Smooth muscle cell (in vitro differentiated cells): ENCODE data around the gene MYH10. TPM values are rescaled to one million over a fixed set of nuclear protein-coding genes. Genes with fewer than 3 reads are reported as not detected.

ENCODE experiments used
- DNase-seq: peaks from one replicate; lab custom pipeline; 2025; ENCODE audit not compliant: unreplicated experiment; lab: John Stamatoyannopoulos, UW
- H2AFZ ChIP-seq: fragments of 200-600 bp; sonication (generic); 2 replicates; pipeline ENCODE4 v1.6.0; 2016; ENCODE audit warnings: antibody characterized with exemption, low read depth, mild to moderate bottlenecking
- H3F3A ChIP-seq: fragments of 200-600 bp; sonication (generic); 2 replicates; pipeline ENCODE4 v1.6.0; 2017; ENCODE audit warnings: antibody characterized with exemption, low read depth
- H3K27ac ChIP-seq: fragments of 200-600 bp; sonication (generic); 2 replicates; pipeline ENCODE4 v1.5.1; 2016; ENCODE audit warnings: low read depth, mild to moderate bottlenecking
- H3K27me3 ChIP-seq: fragments of 200-600 bp; sonication (generic); 2 replicates; pipeline ENCODE4 v1.6.1; 2016; ENCODE audit warnings: low read depth, mild to moderate bottlenecking
- H3K36me3 ChIP-seq: fragments of 200-600 bp; sonication (generic); 2 replicates; pipeline ENCODE4 v1.5.1; 2016; ENCODE audit warnings: low read depth
- H3K4me1 ChIP-seq: fragments of 200-600 bp; sonication (generic); 2 replicates; pipeline ENCODE4 v1.5.1; 2016; ENCODE audit warnings: low read depth
- H3K4me2 ChIP-seq: fragments of 200-600 bp; sonication (generic); 2 replicates; pipeline ENCODE4 v1.6.0; 2016; ENCODE audit warnings: mild to moderate bottlenecking
- H3K4me3 ChIP-seq: fragments of 200-600 bp; sonication (generic); 2 replicates; pipeline ENCODE4 v1.5.1; 2016; ENCODE audit warnings: mild to moderate bottlenecking
- H3K79me2 ChIP-seq: fragments of 200-600 bp; sonication (generic); 2 replicates; pipeline ENCODE4 v1.6.0; 2016; ENCODE audit warnings: low read depth, mild to moderate bottlenecking
- H3K9ac ChIP-seq: fragments of 200-600 bp; sonication (generic); 2 replicates; pipeline ENCODE4 v1.6.0; 2016; ENCODE audit warnings: low read depth
- H3K9me3 ChIP-seq: fragments of 200-600 bp; sonication (generic); replicated peaks from 2 replicates; pipeline ENCODE4 v1.5.1; 2016; ENCODE audit warnings: low read depth
- H4K20me1 ChIP-seq: fragments of 200-600 bp; sonication (generic); 2 replicates; pipeline ENCODE4 v1.6.0; 2016; ENCODE audit warnings: low read depth
- WGBS: methylation state at CpG from one replicate; pipeline ENCODE4 v1.1.7; 2016; ENCODE audit warnings: low lambda C conversion rate; 5-methylcytosine and 5-hydroxymethylcytosine counted together
- polyA plus RNA-seq: library from polyadenylated mRNA; unstranded; fragments of >200 nt; fragmentation: Nextera tagmentation; extraction: Ambion mirVana; gene quantifications from 2 replicates; pipeline ENCODE4 v1.2.1, GENCODE V29; 2016
- total RNA-seq: library from RNA; depleted of rRNA; stranded (reverse); fragments of >200 nt; gene quantifications from 2 replicates; pipeline ENCODE4 v1.2.3, GENCODE V29; 2014
- TF ChIP-seq, protein P1 (sequence below): fragments of 200-600 bp; sonication (generic); IDR thresholded peaks from 2 replicates; pipeline ENCODE4 v1.5.1; 2017; ENCODE audit warnings: borderline replicate concordance, mild to moderate bottlenecking, antibody characterized with exemption; ENCODE audit not compliant: insufficient read depth, poor library complexity, severe bottlenecking

The MYH10 gene
- total and polyA plus RNA-seq, 2 experiments from 2014 or later: 112 to 146 TPM

DNA sequence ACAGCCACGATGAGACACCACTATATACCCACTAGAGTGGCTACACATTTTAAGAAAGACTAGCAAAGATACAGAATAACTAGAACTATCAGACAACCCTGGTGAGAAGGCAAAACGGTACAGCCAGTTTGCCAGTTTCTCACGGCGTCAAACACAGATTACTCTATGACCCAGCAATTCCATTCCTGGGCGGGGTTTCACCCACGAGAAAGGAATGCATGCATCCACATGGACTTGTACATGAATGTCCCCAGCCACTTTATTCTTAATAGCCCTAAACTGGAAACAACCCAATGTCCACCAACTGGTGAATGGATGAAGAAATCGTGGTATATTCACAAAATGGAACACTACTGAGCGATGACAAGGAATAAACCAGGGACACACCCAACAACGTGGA, 74.5 kb downstream of the MYH10 start:
- peaks cover 9% of the 10 kb centered on the region for H4K20me1 ChIP-seq
- no peak overlapping the region for H3K4me3 ChIP-seq
- DNase-seq: no peak

DNA sequence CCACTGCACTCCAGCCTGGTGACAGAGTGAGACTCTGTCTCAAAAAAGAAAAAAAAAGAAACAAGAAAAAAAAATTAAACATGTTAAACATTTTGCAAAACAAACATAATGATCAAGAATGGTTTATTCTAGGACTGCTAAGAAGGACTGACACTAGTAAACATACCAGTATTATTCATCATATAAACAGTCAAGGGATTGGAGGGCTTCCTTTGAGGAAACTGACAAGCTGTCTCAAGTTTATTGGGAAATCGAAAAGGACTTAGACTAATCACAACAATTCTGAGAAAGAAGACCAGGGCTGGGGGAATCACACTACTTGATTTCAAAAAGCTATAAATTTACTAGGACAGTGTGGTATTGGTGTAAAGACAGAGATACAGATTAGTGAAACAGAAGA, 75.5 kb downstream of the MYH10 start:
- 70% methylated on average over 1 of the region's 1 CpG for WGBS
- Histone ChIP-seq H3K9me3 (no peaks in the 10 kb centered on the region), H4K20me1 (peaks cover 9% of the 10 kb centered on the region), H3F3A (no peaks in the 10 kb centered on the region), H3K9ac (peak overlapping the region; percentile 43), H3K4me1 (no peaks in the 10 kb centered on the region), H3K4me2 (no peak overlapping the region), H3K27me3 (no peaks in the 10 kb centered on the region), H3K4me3 (no peak overlapping the region), H2AFZ (no peak overlapping the region), H3K79me2 (peaks cover 33% of the 10 kb centered on the region), H3K36me3 (peaks cover 12% of the 10 kb centered on the region), H3K27ac (peak overlapping the region; percentile 58)
- TF ChIP-seq, protein P1, sequence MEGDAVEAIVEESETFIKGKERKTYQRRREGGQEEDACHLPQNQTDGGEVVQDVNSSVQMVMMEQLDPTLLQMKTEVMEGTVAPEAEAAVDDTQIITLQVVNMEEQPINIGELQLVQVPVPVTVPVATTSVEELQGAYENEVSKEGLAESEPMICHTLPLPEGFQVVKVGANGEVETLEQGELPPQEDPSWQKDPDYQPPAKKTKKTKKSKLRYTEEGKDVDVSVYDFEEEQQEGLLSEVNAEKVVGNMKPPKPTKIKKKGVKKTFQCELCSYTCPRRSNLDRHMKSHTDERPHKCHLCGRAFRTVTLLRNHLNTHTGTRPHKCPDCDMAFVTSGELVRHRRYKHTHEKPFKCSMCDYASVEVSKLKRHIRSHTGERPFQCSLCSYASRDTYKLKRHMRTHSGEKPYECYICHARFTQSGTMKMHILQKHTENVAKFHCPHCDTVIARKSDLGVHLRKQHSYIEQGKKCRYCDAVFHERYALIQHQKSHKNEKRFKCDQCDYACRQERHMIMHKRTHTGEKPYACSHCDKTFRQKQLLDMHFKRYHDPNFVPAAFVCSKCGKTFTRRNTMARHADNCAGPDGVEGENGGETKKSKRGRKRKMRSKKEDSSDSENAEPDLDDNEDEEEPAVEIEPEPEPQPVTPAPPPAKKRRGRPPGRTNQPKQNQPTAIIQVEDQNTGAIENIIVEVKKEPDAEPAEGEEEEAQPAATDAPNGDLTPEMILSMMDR: no peak
- DNase-seq: no peak

More for the DNA sequence above, 74.5 kb downstream of the MYH10 start:
- Histone ChIP-seq H3K36me3 (peaks cover 12% of the 10 kb centered on the region), H3K4me2 (no peak overlapping the region), H3K27me3 (no peaks in the 10 kb centered on the region), H3K27ac (peak overlapping the region; percentile 58), H3K9ac (no peak overlapping the region), H3K4me1 (no peaks in the 10 kb centered on the region), H3F3A (no peaks in the 10 kb centered on the region), H3K79me2 (peaks cover 33% of the 10 kb centered on the region), H3K9me3 (no peaks in the 10 kb centered on the region), H2AFZ (no peak overlapping the region)
- TF ChIP-seq, protein P1: no peak
- 84% methylated on average over 9 of the region's 9 CpGs for WGBS

DNA sequence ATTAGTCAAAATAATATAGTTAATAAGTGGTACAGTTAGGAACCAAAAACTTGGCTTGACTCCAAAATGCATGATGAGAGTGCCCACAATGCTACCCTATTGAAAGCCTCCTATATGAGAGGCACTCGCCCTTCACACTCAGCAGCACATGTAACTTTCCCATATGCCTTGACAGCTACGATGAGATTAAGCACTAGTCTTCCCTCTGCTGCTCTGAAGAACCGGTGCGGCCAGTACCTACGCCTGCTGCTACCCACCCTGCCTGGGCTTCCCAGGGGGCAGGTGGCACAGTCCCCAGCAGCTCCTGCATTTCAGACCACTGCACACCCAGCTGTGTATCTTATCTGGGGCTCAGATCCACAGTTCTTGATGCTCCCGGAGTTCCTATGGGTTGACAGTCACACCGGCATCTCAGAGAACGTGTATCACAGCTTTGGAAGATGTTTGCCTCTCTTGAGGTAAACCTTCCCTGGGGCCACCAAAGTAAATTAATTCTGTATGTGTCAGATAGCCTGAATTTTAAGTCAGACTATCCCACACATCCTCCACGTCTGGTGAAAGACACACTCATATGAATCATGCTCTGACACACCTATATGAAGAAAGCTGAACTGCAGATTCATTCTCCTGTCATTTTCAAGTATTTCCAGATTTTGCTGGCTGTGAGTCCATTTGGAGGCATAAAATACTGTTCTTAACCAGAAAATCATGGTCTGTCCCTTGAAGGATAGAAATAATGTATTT, 77.8 kb downstream of the MYH10 start:
- H3F3A ChIP-seq: no peaks in the 10 kb centered on the region
- H3K36me3 ChIP-seq: peaks cover 16% of the 10 kb centered on the region
- H2AFZ ChIP-seq: no peak overlapping the region
- WGBS: 76% methylated on average over 9 of the region's 9 CpGs
- peaks cover 9% of the 10 kb centered on the region for H4K20me1 ChIP-seq
- H3K9ac ChIP-seq: no peak overlapping the region
- H3K4me2 ChIP-seq: no peak overlapping the region
- TF ChIP-seq, protein P1: no peak
- no peaks in the 10 kb centered on the region for H3K9me3 ChIP-seq
- no peak for DNase-seq
- H3K27ac ChIP-seq: peak overlapping the region; percentile 65
- H3K4me1 ChIP-seq: no peaks in the 10 kb centered on the region
- H3K27me3 ChIP-seq: no peaks in the 10 kb centered on the region
- H3K4me3 ChIP-seq: no peak overlapping the region
- H3K79me2 ChIP-seq: peaks cover 21% of the 10 kb centered on the region
